HepG2 (cell line): ENCODE results near the gene PRKN. TPM values are rescaled to one million over a fixed set of nuclear protein-coding genes. Genes with fewer than 3 reads are reported as not detected.

Source experiments
- ATAC-seq: fragments of 200-7000 bp; cut with Tn5 transposase; 3 replicates; pipeline ENCODE4 v1.9.1; 2020; ENCODE audit warnings: mild to moderate bottlenecking, moderate library complexity
- BruUV-seq: library from RNA; stranded (reverse); fragments of 400-500 nt; replicated peaks from 2 replicates; lab custom pipeline; 2021; lab: Mats Ljungman, UMichigan
- CTCF ChIA-PET: fragments of 300-600 bp; formaldehyde crosslinking; extraction: SDS; loops from one replicate; lab custom pipeline; 2021; ENCODE audit warnings: low total read pairs, inconsistent platforms, low intra/inter-chr PET ratio; lab: Yijun Ruan, JAX
- POLR2A ChIA-PET: fragments of 350-600 bp; sonication (Branson Sonifier 250); formaldehyde crosslinking; loops from one replicate; lab custom pipeline; 2020; ENCODE audit warnings: antibody characterized with exemption, inconsistent platforms; lab: Yijun Ruan, JAX
- DNase-seq: peaks from one replicate; pipeline ENCODE4 v3.0.0-alpha.2; 2015; ENCODE audit warnings: low spot score
- FAIRE-seq: peaks from 3 replicates; lab custom pipeline; 2011; peaks lifted over from hg19 to GRCh38; lab: Jason Lieb, UNC
- H2AFZ ChIP-seq: one replicate; pipeline ENCODE4 v1.6.1; 2011; ENCODE audit warnings: low read length, inconsistent platforms
- H3K27ac ChIP-seq: fragments of 300-600 bp; 3 replicates; pipeline ENCODE4 v1.8.0; 2011; ENCODE audit warnings: mixed run types, mild to moderate bottlenecking, mixed read lengths, low read length, inconsistent platforms; ENCODE audit not compliant: insufficient read depth; ENCODE audit errors: extremely low read length
- H3K27me3 ChIP-seq, 2 experiments: fragments of 200-600 bp in 1 of 2; 2 replicates in 1 of 2; 3 replicates in 1 of 2; pipeline versions ENCODE4 v1.6.0 to v1.8.0; 2011; ENCODE audit warnings: low read length in 2 of 2, mild to moderate bottlenecking in 2 of 2, moderate library complexity in 2 of 2, inconsistent platforms in 1 of 2; ENCODE audit not compliant: insufficient read depth in 2 of 2, control insufficient read depth in 1 of 2
- H3K36me3 ChIP-seq, 2 experiments: fragments of 200-600 bp in 1 of 2; replicated peaks in 1 of 2; 2 replicates in 1 of 2; 3 replicates in 1 of 2; pipeline versions ENCODE4 v1.5.1 to v1.8.0; 2011; ENCODE audit warnings: low read length in 2 of 2, inconsistent platforms in 1 of 2; ENCODE audit not compliant: insufficient read depth in 2 of 2, control insufficient read depth in 1 of 2
- H3K4me1 ChIP-seq: 2 replicates; pipeline ENCODE4 v1.5.1; 2012; ENCODE audit warnings: low read length, inconsistent platforms; ENCODE audit not compliant: insufficient read depth
- H3K4me2 ChIP-seq: 2 replicates; pipeline ENCODE4 v1.6.0; 2011; ENCODE audit warnings: low read depth, low read length, inconsistent platforms
- H3K4me3 ChIP-seq, 3 experiments: fragments of 200-600 bp in 1 of 3; sonication (generic), shearing (Covaris generic) in 1 of 3; replicated peaks in 1 of 3; 2 replicates each; pipeline ENCODE4 v1.5.1; 2011 to 2016; ENCODE audit warnings: low read length in 3 of 3, inconsistent platforms in 2 of 3, low read depth in 2 of 3, mild to moderate bottlenecking in 2 of 3, control low read depth in 1 of 3, mixed read lengths in 1 of 3; ENCODE audit not compliant: insufficient read depth in 1 of 3
- H3K79me2 ChIP-seq: one replicate; pipeline ENCODE4 v1.6.1; 2011; ENCODE audit warnings: low read length, inconsistent platforms; ENCODE audit not compliant: insufficient read depth
- H3K9ac ChIP-seq: 2 replicates; pipeline ENCODE4 v1.6.0; 2011; ENCODE audit warnings: mild to moderate bottlenecking, low read depth, low read length, inconsistent platforms; ENCODE audit not compliant: insufficient read depth
- H3K9me3 ChIP-seq: 2 replicates; pipeline ENCODE4 v1.5.1; 2012; ENCODE audit warnings: mild to moderate bottlenecking, low read length
- H4K20me1 ChIP-seq: 2 replicates; pipeline ENCODE4 v1.6.0; 2011; ENCODE audit warnings: inconsistent platforms, mild to moderate bottlenecking, low read length, moderate library complexity; ENCODE audit not compliant: insufficient read depth
- IKZF4 ChIP-seq: sonication (generic); formaldehyde crosslinking; IDR thresholded peaks from 2 replicates; pipeline ENCODE4 v1.5.1; 2020; ENCODE audit warnings: borderline replicate concordance, mild to moderate bottlenecking, low read depth, missing genetic modification reagents; ENCODE audit errors: not compliant biosample characterization
- NFRKB ChIP-seq: fragments of 450-650 bp; IDR thresholded peaks from 2 replicates; pipeline ENCODE4 v1.6.1; 2017
- POLR2AphosphoS5 ChIP-seq: IDR thresholded peaks from 2 replicates; pipeline ENCODE4 v1.6.1; 2012; ENCODE audit warnings: low read depth, low read length
- SRY ChIP-seq: sonication (generic); formaldehyde crosslinking; IDR thresholded peaks from 2 replicates; pipeline ENCODE4 v1.8.0; 2022; ENCODE audit warnings: mild to moderate bottlenecking, missing genetic modification reagents
- STAG1 ChIP-seq: sonication (generic); formaldehyde crosslinking; IDR thresholded peaks from 2 replicates; pipeline ENCODE4 v1.4.0; 2020; ENCODE audit warnings: missing genetic modification reagents
- ZMYM4 ChIP-seq: sonication (generic); formaldehyde crosslinking; IDR thresholded peaks from 2 replicates; pipeline ENCODE4 v1.8.1; 2023; ENCODE audit warnings: mild to moderate bottlenecking, missing genetic modification reagents
- ZNF501 ChIP-seq: sonication (generic); formaldehyde crosslinking; IDR thresholded peaks from 2 replicates; pipeline ENCODE4 v1.5.1; 2020; ENCODE audit warnings: mild to moderate bottlenecking, moderate library complexity, missing genetic modification reagents
- ZNF546 ChIP-seq: sonication (generic); formaldehyde crosslinking; conservative IDR thresholded peaks from 2 replicates; pipeline ENCODE4 v1.8.1; 2023; ENCODE audit warnings: mild to moderate bottlenecking, missing genetic modification reagents
- ZSCAN12 ChIP-seq: sonication (generic); formaldehyde crosslinking; IDR thresholded peaks from 2 replicates; pipeline ENCODE4 v1.9.0; 2021; ENCODE audit warnings: mild to moderate bottlenecking, missing genetic modification reagents
- ZSCAN30 ChIP-seq: sonication (generic); formaldehyde crosslinking; IDR thresholded peaks from 2 replicates; pipeline ENCODE4 v1.5.0; 2020; ENCODE audit warnings: mild to moderate bottlenecking, missing genetic modification reagents
- WGBS: methylation state at CpG from one replicate; pipeline ENCODE4 v1.1.6; 2017; ENCODE audit warnings: low lambda C conversion rate; 5-methylcytosine and 5-hydroxymethylcytosine counted together
- in situ Hi-C: cut with HindIII; loops from 2 replicates; pipeline ENCODE4 v1.10.0; 2017; ENCODE audit warnings: low pct_unique_long_range_greater_than_20kb; ENCODE audit not compliant: extremely low pct_ligation_motif_present
- intact Hi-C: fragments of 100-400 bp; cut with micrococcal nuclease; formaldehyde crosslinking; loops from one replicate; pipeline ENCODE4 v1.10.0; 2022; ENCODE audit not compliant: unreplicated experiment
- polyA plus RNA-seq, 8 experiments: library from polyadenylated mRNA; depleted of rRNA in 3 of 8; stranded (reverse) in 7 of 8; unstranded in 1 of 8; fragments of >200 nt; fragmentation: Illumina TruSeq in 4 of 8; extraction: Trizol in 4 of 8; gene quantifications; 2 replicates each; pipeline versions ENCODE4 v1.2.1 to v1.2.3, GENCODE V29; 2011 to 2016; ENCODE audit warnings: low read depth in 4 of 8, missing spikeins in 1 of 8, mixed read lengths in 1 of 8; ENCODE audit not compliant: insufficient read depth in 1 of 8
- total RNA-seq, 5 experiments: library from RNA; depleted of rRNA; stranded (reverse); fragments of >200 nt; fragmentation: Illumina TruSeq; extraction: Trizol; gene quantifications; 2 replicates each; pipeline ENCODE4 v1.2.3, GENCODE V29; 2016; ENCODE audit warnings: low read depth in 1 of 5
- TF ChIP-seq, protein P1 (sequence below): sonication (generic); formaldehyde crosslinking; IDR thresholded peaks from 2 replicates; pipeline ENCODE4 v1.5.0; 2020; ENCODE audit warnings: mild to moderate bottlenecking, missing genetic modification reagents, moderate library complexity
- TF ChIP-seq, protein P2 (sequence below): sonication (generic); formaldehyde crosslinking; IDR thresholded peaks from 2 replicates; pipeline ENCODE4 v1.5.0; 2020; ENCODE audit warnings: missing genetic modification reagents
- TF ChIP-seq, protein P3 (sequence below): sonication (generic); formaldehyde crosslinking; IDR thresholded peaks from 2 replicates; pipeline ENCODE4 v1.9.0; 2021; ENCODE audit warnings: missing genetic modification reagents, mild to moderate bottlenecking, borderline replicate concordance
- TF ChIP-seq, protein P4 (sequence below): sonication (generic); formaldehyde crosslinking; IDR thresholded peaks from 2 replicates; pipeline ENCODE4 v1.4.0; 2020; ENCODE audit warnings: mild to moderate bottlenecking, missing genetic modification reagents, borderline replicate concordance

Gene PRKN
- total and polyA plus RNA-seq, 2 of the 13 experiments (the other 11 are each of a cell fraction or from before 2014, with no cell fraction given): 0.31 to 0.44 TPM

DNA sequence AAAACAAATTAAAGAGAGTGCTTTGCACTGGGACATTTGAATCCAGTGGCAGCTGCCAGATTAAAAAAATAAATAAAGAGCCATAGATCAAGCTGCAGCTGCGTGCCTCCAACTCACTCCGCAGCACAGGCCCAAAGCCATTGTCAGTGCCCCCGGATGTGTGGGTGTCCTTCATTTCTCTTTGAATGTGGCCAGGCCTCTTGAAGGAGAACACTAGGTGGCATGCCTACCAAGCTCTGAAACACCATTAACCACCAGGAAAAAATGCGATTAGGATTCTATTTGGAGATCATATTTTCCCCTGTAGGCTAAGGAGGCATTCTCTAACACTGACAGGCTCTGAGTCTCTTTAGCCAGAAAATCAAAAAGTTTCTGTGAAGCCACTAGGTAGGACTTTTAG, 549.8 kb downstream of the PRKN start:
- Histone ChIP-seq H3K4me1 (no peaks in the 10 kb centered on the region), H3K4me2 (no peak overlapping the region), H3K79me2 (no peaks in the 10 kb centered on the region), H4K20me1 (no peaks in the 10 kb centered on the region), H3K27me3 (no peaks in the 10 kb centered on the region; a peak in 1 of 5 replicates), H3K27ac (no peak overlapping the region), H3K36me3 (no peaks in the 10 kb centered on the region), H3K9ac (no peak overlapping the region), H2AFZ (no peak overlapping the region), H3K9me3 (no peaks in the 10 kb centered on the region), H3K4me3 (no peak overlapping the region)
- intact Hi-C loops: no loop called here
- CTCF ChIA-PET: no interaction called here
- in situ Hi-C loops: no loop called here
- 56% methylated on average over 4 of the region's 4 CpGs for WGBS
- POLR2A ChIA-PET: no interaction called here
- no TSS peak for BruUV-seq
- FAIRE-seq (no peak), ATAC-seq (no peak; the same call in 2 of the 3 replicates), DNase-seq (no peak)
- no peak for TF ChIP-seq ZSCAN30 (CRISPR knock-in tag)
- TF ChIP-seq, protein P1, sequence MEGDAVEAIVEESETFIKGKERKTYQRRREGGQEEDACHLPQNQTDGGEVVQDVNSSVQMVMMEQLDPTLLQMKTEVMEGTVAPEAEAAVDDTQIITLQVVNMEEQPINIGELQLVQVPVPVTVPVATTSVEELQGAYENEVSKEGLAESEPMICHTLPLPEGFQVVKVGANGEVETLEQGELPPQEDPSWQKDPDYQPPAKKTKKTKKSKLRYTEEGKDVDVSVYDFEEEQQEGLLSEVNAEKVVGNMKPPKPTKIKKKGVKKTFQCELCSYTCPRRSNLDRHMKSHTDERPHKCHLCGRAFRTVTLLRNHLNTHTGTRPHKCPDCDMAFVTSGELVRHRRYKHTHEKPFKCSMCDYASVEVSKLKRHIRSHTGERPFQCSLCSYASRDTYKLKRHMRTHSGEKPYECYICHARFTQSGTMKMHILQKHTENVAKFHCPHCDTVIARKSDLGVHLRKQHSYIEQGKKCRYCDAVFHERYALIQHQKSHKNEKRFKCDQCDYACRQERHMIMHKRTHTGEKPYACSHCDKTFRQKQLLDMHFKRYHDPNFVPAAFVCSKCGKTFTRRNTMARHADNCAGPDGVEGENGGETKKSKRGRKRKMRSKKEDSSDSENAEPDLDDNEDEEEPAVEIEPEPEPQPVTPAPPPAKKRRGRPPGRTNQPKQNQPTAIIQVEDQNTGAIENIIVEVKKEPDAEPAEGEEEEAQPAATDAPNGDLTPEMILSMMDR (CRISPR knock-in tag): peak; percentile 29
- no peak for TF ChIP-seq SRY (CRISPR knock-in tag)
- TF ChIP-seq, protein P2, sequence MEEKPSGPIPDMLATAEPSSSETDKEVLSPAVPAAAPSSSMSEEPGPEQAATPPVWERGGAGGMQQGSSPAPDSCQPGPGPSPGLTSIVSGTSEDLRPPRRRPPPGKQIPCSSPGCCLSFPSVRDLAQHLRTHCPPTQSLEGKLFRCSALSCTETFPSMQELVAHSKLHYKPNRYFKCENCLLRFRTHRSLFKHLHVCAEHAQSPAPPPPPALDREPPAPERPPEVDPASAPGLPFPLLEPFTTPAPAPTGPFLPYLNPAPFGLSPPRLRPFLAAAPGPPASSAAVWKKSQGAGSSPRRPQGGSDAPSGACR (CRISPR knock-in tag): no peak
- TF ChIP-seq IKZF4: no peak
- TF ChIP-seq ZSCAN12 (CRISPR knock-in tag): no peak
- TF ChIP-seq, protein P3, sequence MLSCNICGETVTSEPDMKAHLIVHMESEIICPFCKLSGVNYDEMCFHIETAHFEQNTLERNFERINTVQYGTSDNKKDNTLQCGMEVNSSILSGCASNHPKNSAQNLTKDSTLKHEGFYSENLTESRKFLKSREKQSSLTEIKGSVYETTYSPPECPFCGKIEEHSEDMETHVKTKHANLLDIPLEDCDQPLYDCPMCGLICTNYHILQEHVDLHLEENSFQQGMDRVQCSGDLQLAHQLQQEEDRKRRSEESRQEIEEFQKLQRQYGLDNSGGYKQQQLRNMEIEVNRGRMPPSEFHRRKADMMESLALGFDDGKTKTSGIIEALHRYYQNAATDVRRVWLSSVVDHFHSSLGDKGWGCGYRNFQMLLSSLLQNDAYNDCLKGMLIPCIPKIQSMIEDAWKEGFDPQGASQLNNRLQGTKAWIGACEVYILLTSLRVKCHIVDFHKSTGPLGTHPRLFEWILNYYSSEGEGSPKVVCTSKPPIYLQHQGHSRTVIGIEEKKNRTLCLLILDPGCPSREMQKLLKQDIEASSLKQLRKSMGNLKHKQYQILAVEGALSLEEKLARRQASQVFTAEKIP (CRISPR knock-in tag): no peak
- TF ChIP-seq ZNF501: no peak
- TF ChIP-seq, protein P4, sequence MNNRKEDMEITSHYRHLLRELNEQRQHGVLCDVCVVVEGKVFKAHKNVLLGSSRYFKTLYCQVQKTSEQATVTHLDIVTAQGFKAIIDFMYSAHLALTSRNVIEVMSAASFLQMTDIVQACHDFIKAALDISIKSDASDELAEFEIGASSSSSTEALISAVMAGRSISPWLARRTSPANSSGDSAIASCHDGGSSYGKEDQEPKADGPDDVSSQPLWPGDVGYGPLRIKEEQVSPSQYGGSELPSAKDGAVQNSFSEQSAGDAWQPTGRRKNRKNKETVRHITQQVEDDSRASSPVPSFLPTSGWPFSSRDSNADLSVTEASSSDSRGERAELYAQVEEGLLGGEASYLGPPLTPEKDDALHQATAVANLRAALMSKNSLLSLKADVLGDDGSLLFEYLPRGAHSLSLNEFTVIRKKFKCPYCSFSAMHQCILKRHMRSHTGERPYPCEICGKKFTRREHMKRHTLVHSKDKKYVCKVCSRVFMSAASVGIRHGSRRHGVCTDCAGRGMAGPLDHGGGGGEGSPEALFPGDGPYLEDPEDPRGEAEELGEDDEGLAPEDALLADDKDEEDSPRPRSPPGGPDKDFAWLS (CRISPR knock-in tag): no peak
- no peak for TF ChIP-seq ZNF546
- no peak for TF ChIP-seq ZMYM4 (CRISPR knock-in tag)
- peak; percentile 23; the same call in 1 of the 2 replicates for TF ChIP-seq STAG1 (CRISPR knock-in tag)
- TF ChIP-seq POLR2AphosphoS5: no peak
- TF ChIP-seq NFRKB: no peak
